ENCODE results near the gene GRPEL1. TPM values are rescaled to one million over a fixed set of nuclear protein-coding genes. Genes with fewer than 3 reads are reported as not detected.

GRPEL1 gene
- total RNA-seq, 1 donor from 2014 or later, result 24.1 TPM

DNA sequence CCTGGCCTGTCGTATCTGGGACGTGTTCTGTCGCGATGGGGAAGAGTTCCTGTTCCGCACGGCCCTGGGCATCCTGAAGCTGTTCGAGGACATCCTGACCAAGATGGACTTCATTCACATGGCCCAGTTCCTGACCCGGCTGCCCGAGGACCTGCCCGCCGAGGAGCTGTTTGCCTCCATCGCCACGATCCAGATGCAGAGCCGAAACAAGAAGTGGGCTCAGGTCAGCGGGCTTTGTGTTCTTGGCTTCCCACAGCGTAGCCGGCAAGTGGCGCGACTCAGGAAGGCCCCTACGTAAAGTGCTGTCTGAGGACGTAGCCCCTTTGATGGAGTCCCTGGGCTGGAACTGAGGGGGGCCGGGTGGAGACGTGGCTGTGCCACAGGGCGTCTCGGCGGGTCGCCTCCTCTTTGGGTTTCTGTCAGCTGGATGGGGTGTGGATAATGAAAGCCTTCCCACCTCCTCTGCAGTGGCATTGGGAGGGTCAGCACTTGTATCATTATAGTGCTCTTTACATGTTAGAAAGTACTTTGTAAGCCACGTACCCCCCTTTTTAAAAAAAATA, 42.7 kb downstream of the GRPEL1 start:
- TF ChIP-seq, protein P1, sequence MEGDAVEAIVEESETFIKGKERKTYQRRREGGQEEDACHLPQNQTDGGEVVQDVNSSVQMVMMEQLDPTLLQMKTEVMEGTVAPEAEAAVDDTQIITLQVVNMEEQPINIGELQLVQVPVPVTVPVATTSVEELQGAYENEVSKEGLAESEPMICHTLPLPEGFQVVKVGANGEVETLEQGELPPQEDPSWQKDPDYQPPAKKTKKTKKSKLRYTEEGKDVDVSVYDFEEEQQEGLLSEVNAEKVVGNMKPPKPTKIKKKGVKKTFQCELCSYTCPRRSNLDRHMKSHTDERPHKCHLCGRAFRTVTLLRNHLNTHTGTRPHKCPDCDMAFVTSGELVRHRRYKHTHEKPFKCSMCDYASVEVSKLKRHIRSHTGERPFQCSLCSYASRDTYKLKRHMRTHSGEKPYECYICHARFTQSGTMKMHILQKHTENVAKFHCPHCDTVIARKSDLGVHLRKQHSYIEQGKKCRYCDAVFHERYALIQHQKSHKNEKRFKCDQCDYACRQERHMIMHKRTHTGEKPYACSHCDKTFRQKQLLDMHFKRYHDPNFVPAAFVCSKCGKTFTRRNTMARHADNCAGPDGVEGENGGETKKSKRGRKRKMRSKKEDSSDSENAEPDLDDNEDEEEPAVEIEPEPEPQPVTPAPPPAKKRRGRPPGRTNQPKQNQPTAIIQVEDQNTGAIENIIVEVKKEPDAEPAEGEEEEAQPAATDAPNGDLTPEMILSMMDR (IDR thresholded peaks at IDR 0.05), result no peak
- H3K27me3 Mint-ChIP-seq (ENCODE audit: low read depth), result no peaks in the 10 kb centered on the region
- no peak overlapping the region for H3K27ac Mint-ChIP-seq (ENCODE audit: unreplicated experiment)
- H3K4me3 Mint-ChIP-seq (ENCODE audit: unreplicated experiment), result no peak overlapping the region
- peaks cover 13% of the 10 kb centered on the region for H3K36me3 Mint-ChIP-seq (ENCODE audit: low read depth)
- H3K9me3 Mint-ChIP-seq (ENCODE audit: low read depth), result no peaks in the 10 kb centered on the region
- no peak for DNase-seq (ENCODE audit: low spot score)
- H3K4me1 Mint-ChIP-seq (ENCODE audit: low read depth), result peaks cover 25% of the 10 kb centered on the region

DNA sequence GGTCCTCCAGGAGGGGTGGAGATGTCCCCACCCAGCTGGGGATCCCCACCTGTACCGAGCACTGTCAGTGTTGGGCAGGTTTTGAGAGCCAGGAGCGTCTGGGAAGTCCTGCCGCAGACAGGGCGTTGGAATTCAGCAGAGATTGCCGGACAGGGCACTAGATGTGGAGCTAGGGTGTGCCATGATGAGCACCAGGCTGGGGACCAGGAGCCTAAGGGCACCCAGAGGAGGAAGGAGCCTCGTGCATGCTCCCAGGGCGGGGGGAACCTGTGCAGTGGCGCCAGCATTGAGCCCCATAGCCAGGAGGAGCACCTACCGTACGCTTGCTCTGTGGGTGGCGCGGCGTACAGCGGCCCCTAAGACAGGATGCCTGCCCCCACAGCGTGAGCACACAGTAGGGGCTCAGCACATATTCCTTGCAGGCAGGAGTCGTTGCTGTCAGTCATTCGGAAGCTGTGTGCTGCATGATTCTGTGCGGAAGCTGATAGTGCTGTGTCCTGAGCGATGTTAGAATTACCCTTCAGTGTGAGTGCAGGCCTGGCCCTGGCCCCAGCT, 43.5 kb downstream of the GRPEL1 start:
- Mint-ChIP-seq H3K27me3 (ENCODE audit: low read depth) (no peaks in the 10 kb centered on the region), H3K36me3 (ENCODE audit: low read depth) (peaks cover 11% of the 10 kb centered on the region), H3K9me3 (ENCODE audit: low read depth) (no peaks in the 10 kb centered on the region), H3K4me1 (ENCODE audit: low read depth) (peaks cover 28% of the 10 kb centered on the region), H3K27ac (ENCODE audit: unreplicated experiment) (no peak overlapping the region), H3K4me3 (ENCODE audit: unreplicated experiment) (no peak overlapping the region)
- DNase-seq (ENCODE audit: low spot score), result no peak
- TF ChIP-seq, protein P1 (IDR thresholded peaks at IDR 0.05), result no peak

DNA sequence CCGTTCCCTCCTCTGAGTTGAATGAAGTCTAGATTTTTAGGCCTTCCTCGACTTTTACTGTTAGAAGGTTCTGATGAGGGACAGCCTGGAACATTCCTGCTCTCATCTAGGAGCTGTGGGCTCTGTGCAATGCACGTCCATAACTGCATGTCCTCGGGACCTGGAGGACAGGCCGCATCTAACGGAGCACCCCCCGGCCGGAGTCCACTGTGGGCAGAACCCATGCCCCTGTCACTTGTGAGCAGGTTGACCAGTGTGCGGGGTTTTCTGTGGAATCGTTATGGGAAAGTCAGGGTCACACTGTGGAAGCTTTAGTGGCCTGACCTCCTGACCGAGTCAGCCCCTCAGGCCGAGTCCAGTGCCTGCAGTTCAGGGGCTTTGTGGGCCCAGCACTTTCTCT, 44.0 kb downstream of the GRPEL1 start:
- Mint-ChIP-seq H3K4me1 (ENCODE audit: low read depth) (peaks cover 28% of the 10 kb centered on the region), H3K4me3 (ENCODE audit: unreplicated experiment) (no peak overlapping the region), H3K9me3 (ENCODE audit: low read depth) (no peaks in the 10 kb centered on the region), H3K27me3 (ENCODE audit: low read depth) (no peaks in the 10 kb centered on the region), H3K27ac (ENCODE audit: unreplicated experiment) (no peak overlapping the region), H3K36me3 (ENCODE audit: low read depth) (peaks cover 10% of the 10 kb centered on the region)
- TF ChIP-seq, protein P1 (IDR thresholded peaks at IDR 0.05), result no peak
- no peak for DNase-seq (ENCODE audit: low spot score)

DNA sequence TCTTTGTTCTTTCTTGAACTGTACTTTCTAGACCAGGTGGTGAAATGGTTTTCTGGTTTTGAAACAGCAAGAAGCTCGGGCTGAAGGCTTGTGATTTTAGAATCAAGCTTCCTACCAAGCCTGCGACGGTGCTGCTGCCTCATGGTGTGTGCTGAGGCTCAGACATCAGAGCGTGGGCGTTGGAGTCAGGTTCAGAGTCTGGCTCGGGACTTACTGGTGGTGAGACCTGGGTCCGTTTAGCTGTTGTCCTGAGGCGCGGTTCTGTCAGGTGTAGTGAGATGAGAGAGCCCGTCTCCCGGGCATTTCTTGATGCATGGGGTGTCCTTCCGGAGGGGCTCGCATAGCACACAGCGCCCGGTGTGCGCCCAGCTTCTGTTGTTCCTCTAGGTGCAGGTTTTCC, 44.4 kb downstream of the GRPEL1 start:
- Mint-ChIP-seq H3K4me1 (ENCODE audit: low read depth) (peaks cover 28% of the 10 kb centered on the region), H3K4me3 (ENCODE audit: unreplicated experiment) (no peak overlapping the region), H3K36me3 (ENCODE audit: low read depth) (peaks cover 10% of the 10 kb centered on the region), H3K27ac (ENCODE audit: unreplicated experiment) (peak overlapping the region; percentile 23), H3K9me3 (ENCODE audit: low read depth) (no peaks in the 10 kb centered on the region), H3K27me3 (ENCODE audit: low read depth) (no peaks in the 10 kb centered on the region)
- TF ChIP-seq, protein P1 (IDR thresholded peaks at IDR 0.05), result no peak
- DNase-seq (ENCODE audit: low spot score), result no peak

DNA sequence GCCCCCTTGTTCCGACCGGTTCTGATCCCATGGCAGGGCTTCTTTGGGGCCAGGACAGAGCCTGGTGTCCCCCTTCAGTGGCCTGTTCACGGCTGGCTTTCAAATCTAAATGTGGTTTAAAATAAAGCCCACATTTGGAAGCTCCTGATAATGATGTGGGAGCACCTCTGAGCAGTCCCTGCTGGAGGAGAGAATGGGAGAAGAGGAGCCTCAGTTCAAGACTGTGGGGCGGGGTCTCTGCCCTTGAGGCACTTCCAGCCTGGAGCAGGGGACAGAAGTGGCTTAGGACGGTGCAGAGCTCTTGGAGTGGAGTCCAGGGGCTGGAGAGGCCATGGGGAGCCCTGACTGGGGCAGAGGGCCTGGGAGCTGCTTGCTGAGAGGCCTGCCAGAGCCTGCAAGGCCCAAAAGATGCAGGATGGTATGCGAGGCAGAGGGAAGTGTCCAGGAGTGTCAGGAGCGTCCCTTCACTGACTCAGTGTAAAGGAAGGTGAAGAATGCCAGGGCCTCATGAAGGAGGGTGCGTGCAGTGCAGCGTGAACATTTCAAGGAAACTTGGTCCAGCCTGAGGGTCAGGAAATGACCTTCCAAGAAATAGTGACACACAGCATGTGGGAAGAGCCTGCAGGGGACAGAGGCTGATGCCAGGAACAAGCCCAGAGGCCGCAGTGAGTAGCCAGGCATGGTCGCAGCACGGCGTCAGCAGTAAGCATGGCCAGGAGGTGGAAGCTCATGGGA, 45.8 kb downstream of the GRPEL1 start:
- DNase-seq (ENCODE audit: low spot score), result peak; percentile 47
- TF ChIP-seq, protein P1 (IDR thresholded peaks at IDR 0.05), result no peak
- H3K9me3 Mint-ChIP-seq (ENCODE audit: low read depth), result no peaks in the 10 kb centered on the region
- H3K4me3 Mint-ChIP-seq (ENCODE audit: unreplicated experiment), result no peak overlapping the region
- H3K27ac Mint-ChIP-seq (ENCODE audit: unreplicated experiment), result peak overlapping the region; percentile 98
- peaks cover 28% of the 10 kb centered on the region for H3K4me1 Mint-ChIP-seq (ENCODE audit: low read depth)
- H3K27me3 Mint-ChIP-seq (ENCODE audit: low read depth), result no peaks in the 10 kb centered on the region
- H3K36me3 Mint-ChIP-seq (ENCODE audit: low read depth), result peaks cover 6% of the 10 kb centered on the region
